Esophagus muscularis mucosa (tissue), 3 donors: ENCODE data around the gene ATN1.

ENCODE experiments used
- EP300 ChIP-seq: sonication (generic); formaldehyde crosslinking; IDR thresholded peaks from one replicate; pipeline ENCODE4 v1.6.1; 2017; ENCODE audit warnings: antibody characterized with exemption
- TF ChIP-seq, protein P1 (sequence below), 3 experiments: fragments of 200-600 bp in 2 of 3; fragments of 450-650 bp in 1 of 3; sonication (generic) in 2 of 3; IDR thresholded peaks; one replicate each; pipeline ENCODE4 v1.5.1; 2017 to 2019; ENCODE audit warnings: antibody characterized with exemption in 3 of 3, mild to moderate bottlenecking in 2 of 3, moderate library complexity in 1 of 3

GRCh38 chr12:6943722-6944380 lies 16.1 kb downstream of the ATN1 start, which contains the start of the genes C12orf57 and RNU7-1:
- TF ChIP-seq EP300, result no peak
- TF ChIP-seq, protein P1, sequence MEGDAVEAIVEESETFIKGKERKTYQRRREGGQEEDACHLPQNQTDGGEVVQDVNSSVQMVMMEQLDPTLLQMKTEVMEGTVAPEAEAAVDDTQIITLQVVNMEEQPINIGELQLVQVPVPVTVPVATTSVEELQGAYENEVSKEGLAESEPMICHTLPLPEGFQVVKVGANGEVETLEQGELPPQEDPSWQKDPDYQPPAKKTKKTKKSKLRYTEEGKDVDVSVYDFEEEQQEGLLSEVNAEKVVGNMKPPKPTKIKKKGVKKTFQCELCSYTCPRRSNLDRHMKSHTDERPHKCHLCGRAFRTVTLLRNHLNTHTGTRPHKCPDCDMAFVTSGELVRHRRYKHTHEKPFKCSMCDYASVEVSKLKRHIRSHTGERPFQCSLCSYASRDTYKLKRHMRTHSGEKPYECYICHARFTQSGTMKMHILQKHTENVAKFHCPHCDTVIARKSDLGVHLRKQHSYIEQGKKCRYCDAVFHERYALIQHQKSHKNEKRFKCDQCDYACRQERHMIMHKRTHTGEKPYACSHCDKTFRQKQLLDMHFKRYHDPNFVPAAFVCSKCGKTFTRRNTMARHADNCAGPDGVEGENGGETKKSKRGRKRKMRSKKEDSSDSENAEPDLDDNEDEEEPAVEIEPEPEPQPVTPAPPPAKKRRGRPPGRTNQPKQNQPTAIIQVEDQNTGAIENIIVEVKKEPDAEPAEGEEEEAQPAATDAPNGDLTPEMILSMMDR (IDR thresholded peaks at IDR 0.05), result no peak
